Colonic mucosa (tissue), 4 donors: ENCODE results near the gene ZNF12. TPM values are rescaled to one million over a fixed set of nuclear protein-coding genes. Genes with fewer than 3 reads are reported as not detected.

ENCODE experiments used
- DNase-seq: peaks from one replicate; pipeline ENCODE4 v3.0.0-alpha.2; 2020
- H3K27ac ChIP-seq: fragments of 200-600 bp; one replicate; pipeline ENCODE4 v1.8.0; 2021
- H3K27me3 ChIP-seq: fragments of 200-600 bp; one replicate; pipeline ENCODE4 v1.8.0; 2021
- H3K36me3 ChIP-seq: fragments of 200-600 bp; one replicate; pipeline ENCODE4 v1.8.0; 2021
- H3K4me1 ChIP-seq: fragments of 200-600 bp; one replicate; pipeline ENCODE4 v1.8.0; 2021; ENCODE audit warnings: mild to moderate bottlenecking
- H3K4me3 ChIP-seq: fragments of 200-600 bp; one replicate; pipeline ENCODE4 v1.8.0; 2021
- H3K9ac ChIP-seq, 2 donors: one replicate each; pipeline ENCODE4 v1.7.0; 2013; ENCODE audit warnings: control low read depth in 2 of 2, low read depth in 2 of 2, low read length in 2 of 2
- H3K9me3 ChIP-seq: fragments of 200-600 bp; one replicate; pipeline ENCODE4 v1.8.0; 2021
- CTCF ChIP-seq: fragments of 200-600 bp; IDR thresholded peaks from one replicate; pipeline ENCODE4 v1.8.0; 2022; ENCODE audit warnings: antibody characterized with exemption, mild to moderate bottlenecking
- intact Hi-C: fragments of 100-400 bp; cut with DNase I; formaldehyde crosslinking; loops from one replicate; pipeline ENCODE4 v1.14.1; 2022
- total RNA-seq, 2 donors: library from RNA; stranded (reverse); fragmentation: NEBNext Ultra II Directional in 1 of 2; extraction: Animal tissue kit (Norgen Biotek cat#: 25700) in 1 of 2; gene quantifications; one replicate each; pipeline ENCODE4 v1.2.1, GENCODE V29; 2021
- donor health status: healthy.
- donor health status: DM: no; HTN: no; CAD: no.
- donor health status: DM: no; HTN: no; CAD: no.

The ZNF12 gene
- total RNA-seq, 2 donors from 2014 or later, result 20.9 to 22.0 TPM

- intact Hi-C loops, result no loop called here
- no peak overlapping the region for H3K4me3 ChIP-seq
- no peaks in the 10 kb centered on the region for H3K9me3 ChIP-seq
- H3K36me3 ChIP-seq, result peaks cover 10% of the 10 kb centered on the region
- no peak for DNase-seq
- H3K27me3 ChIP-seq, result no peaks in the 10 kb centered on the region
- no peak overlapping the region for H3K9ac ChIP-seq
- H3K27ac ChIP-seq, result no peak overlapping the region
- TF ChIP-seq CTCF, result no peak
- no peaks in the 10 kb centered on the region for H3K4me1 ChIP-seq
These were observed 57.3 kb downstream of the ZNF12 start for GRCh38 chr7:6649241-6649961.

- no peak for TF ChIP-seq CTCF
- Histone ChIP-seq H3K27ac (no peak overlapping the region), H3K4me1 (no peaks in the 10 kb centered on the region), H3K4me3 (no peak overlapping the region), H3K27me3 (no peaks in the 10 kb centered on the region), H3K36me3 (peaks cover 10% of the 10 kb centered on the region), H3K9me3 (no peaks in the 10 kb centered on the region), H3K9ac (no peak overlapping the region)
- no peak for DNase-seq
- intact Hi-C loops, result no loop called here
These were observed 58.0 kb downstream of the ZNF12 start for GRCh38 chr7:6648815-6649104.

GRCh38 chr7:6648066-6648814 lies 58.5 kb downstream of the ZNF12 start:
- H3K27me3 ChIP-seq, result no peaks in the 10 kb centered on the region
- H3K4me3 ChIP-seq, result no peak overlapping the region
- no peaks in the 10 kb centered on the region for H3K9me3 ChIP-seq
- intact Hi-C loops, result no loop called here
- no peak for TF ChIP-seq CTCF
- H3K9ac ChIP-seq, result no peak overlapping the region
- H3K4me1 ChIP-seq, result no peaks in the 10 kb centered on the region
- H3K36me3 ChIP-seq, result peaks cover 10% of the 10 kb centered on the region
- H3K27ac ChIP-seq, result no peak overlapping the region
- DNase-seq, result no peak

- H3K9ac ChIP-seq, result no peak overlapping the region
- no peak overlapping the region for H3K27ac ChIP-seq
- H3K27me3 ChIP-seq, result no peaks in the 10 kb centered on the region
- TF ChIP-seq CTCF, result no peak
- no peaks in the 10 kb centered on the region for H3K4me1 ChIP-seq
- H3K36me3 ChIP-seq, result peaks cover 8% of the 10 kb centered on the region
- no peak overlapping the region for H3K4me3 ChIP-seq
- no peaks in the 10 kb centered on the region for H3K9me3 ChIP-seq
- no peak for DNase-seq
- intact Hi-C loops, result no loop called here
These were observed 59.2 kb downstream of the ZNF12 start for GRCh38 chr7:6647541-6647940.

GRCh38 chr7:6647080-6647479 lies 59.7 kb downstream of the ZNF12 start:
- DNase-seq, result no peak
- Histone ChIP-seq H3K9ac (no peak overlapping the region), H3K4me1 (no peaks in the 10 kb centered on the region), H3K36me3 (peaks cover 3% of the 10 kb centered on the region), H3K4me3 (no peak overlapping the region), H3K27me3 (no peaks in the 10 kb centered on the region), H3K9me3 (no peaks in the 10 kb centered on the region), H3K27ac (no peak overlapping the region)
- intact Hi-C loops, result no loop called here
- TF ChIP-seq CTCF, result no peak
